Measurements from ENCODE around the gene SLC8B1.

The SLC8B1 gene

DNA sequence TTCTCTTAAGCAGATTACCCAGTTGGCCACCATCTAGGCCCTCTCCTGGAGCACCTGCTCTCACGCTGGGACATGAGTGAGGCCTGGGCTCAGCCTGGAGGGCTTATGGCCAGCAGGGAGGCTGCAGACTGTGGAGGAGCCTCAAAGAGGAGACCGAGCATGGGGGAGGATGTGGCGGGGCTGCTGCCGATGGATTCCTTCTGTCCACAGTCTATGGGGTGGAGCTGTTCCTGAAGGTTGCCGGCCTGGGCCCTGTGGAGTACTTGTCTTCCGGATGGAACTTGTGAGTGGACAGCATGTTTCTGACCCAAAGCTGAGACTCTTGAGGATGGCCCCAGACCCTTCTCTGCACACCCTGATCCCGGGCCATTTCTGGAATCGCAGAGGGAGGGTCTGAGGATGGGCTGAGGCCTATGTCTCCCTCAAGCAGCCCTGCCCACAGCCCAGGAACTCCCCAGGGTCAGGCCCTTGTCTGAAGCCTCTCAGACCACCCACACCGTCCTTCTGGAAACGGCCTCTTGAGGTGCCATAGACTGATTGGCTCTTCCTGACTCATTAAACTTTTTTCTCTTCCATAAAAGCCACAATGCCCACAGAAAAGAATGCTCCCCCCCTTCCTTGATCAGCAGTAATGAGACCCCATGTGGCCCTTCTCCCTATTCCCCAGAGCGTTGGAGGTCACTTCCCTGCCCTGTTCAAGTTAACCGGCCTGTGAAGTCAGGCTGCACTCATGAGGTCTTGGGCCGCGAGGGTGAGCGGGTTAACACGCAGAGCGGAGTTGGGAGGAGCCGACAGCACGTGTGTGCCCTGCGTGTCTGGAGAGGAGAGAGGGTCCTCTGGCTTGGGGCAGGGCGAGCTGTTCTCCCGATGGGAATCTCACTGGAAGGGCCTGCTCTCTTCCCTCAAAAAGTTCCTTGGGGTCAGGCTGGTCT lies 49.0 kb downstream of the SLC8B1 start:
- no peak for DNase-seq
- no peaks in the 10 kb centered on the region for H3K27me3 Mint-ChIP-seq
- H3K9me3 Mint-ChIP-seq = no peaks in the 10 kb centered on the region
- no peaks in the 10 kb centered on the region for H3K4me1 Mint-ChIP-seq (ENCODE audit: low read depth)
- peaks cover 67% of the 10 kb centered on the region for H3K36me3 Mint-ChIP-seq (ENCODE audit: low read depth)
- peak overlapping the region; percentile 24 for H3K27ac Mint-ChIP-seq
- no peak overlapping the region for H3K4me3 Mint-ChIP-seq

DNA sequence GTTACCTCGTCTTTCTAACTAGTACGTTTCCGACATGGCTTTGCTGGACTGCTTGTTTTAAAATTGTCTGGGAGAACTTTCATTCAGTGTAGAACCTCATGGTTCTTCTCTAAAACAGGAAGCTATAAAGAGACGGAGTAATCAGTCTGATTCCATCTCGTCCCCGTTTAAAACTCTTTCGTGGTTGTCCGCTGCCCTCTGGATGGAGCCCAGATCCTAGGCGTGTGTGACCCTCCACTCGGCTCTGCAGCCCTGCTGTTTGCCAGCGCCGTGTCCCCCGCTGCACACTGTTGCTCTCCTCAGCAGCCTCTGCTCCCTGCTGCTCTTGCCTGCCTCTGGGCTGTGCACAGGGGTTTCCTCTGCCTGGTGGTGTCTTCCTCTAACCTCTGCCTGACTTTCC lies 50.2 kb downstream of the SLC8B1 start:
- no peaks in the 10 kb centered on the region for H3K4me1 Mint-ChIP-seq (ENCODE audit: low read depth)
- H3K27ac Mint-ChIP-seq = no peak overlapping the region
- peaks cover 62% of the 10 kb centered on the region for H3K36me3 Mint-ChIP-seq (ENCODE audit: low read depth)
- no peaks in the 10 kb centered on the region for H3K27me3 Mint-ChIP-seq
- no peak overlapping the region for H3K4me3 Mint-ChIP-seq
- no peak for DNase-seq
- H3K9me3 Mint-ChIP-seq = no peaks in the 10 kb centered on the region

- H3K36me3 Mint-ChIP-seq (ENCODE audit: low read depth) = peaks cover 65% of the 10 kb centered on the region
- H3K4me3 Mint-ChIP-seq = no peak overlapping the region
- H3K27me3 Mint-ChIP-seq = no peaks in the 10 kb centered on the region
- H3K9me3 Mint-ChIP-seq = no peaks in the 10 kb centered on the region
- H3K27ac Mint-ChIP-seq = no peak overlapping the region
- H3K4me1 Mint-ChIP-seq (ENCODE audit: low read depth) = no peaks in the 10 kb centered on the region
- no peak for DNase-seq
Measured at GRCh38 chr12:113278633-113279032, 56.3 kb downstream of the SLC8B1 start.

- H3K4me3 Mint-ChIP-seq = no peak overlapping the region
- DNase-seq = no peak
Measured at GRCh38 chr12:113278141-113278540, 56.8 kb downstream of the SLC8B1 start.

GRCh38 chr12:113277511-113277910 lies 57.4 kb downstream of the SLC8B1 start:
- Mint-ChIP-seq H3K27ac (peak overlapping the region; percentile 35), H3K4me1 (ENCODE audit: low read depth) (peaks cover 2% of the 10 kb centered on the region), H3K27me3 (no peaks in the 10 kb centered on the region), H3K4me3 (no peak overlapping the region), H3K36me3 (ENCODE audit: low read depth) (peaks cover 73% of the 10 kb centered on the region), H3K9me3 (no peaks in the 10 kb centered on the region)
- no peak for DNase-seq

More at GRCh38 chr12:113278141-113278540, 56.8 kb downstream of the SLC8B1 start:
- Mint-ChIP-seq H3K4me1 (ENCODE audit: low read depth) (no peaks in the 10 kb centered on the region), H3K9me3 (no peaks in the 10 kb centered on the region), H3K27ac (no peak overlapping the region), H3K36me3 (ENCODE audit: low read depth) (peaks cover 70% of the 10 kb centered on the region), H3K27me3 (no peaks in the 10 kb centered on the region)

- Mint-ChIP-seq H3K4me3 (no peak overlapping the region), H3K36me3 (ENCODE audit: low read depth) (peaks cover 78% of the 10 kb centered on the region)
Measured at GRCh38 chr12:113276946-113277500, 57.9 kb downstream of the SLC8B1 start.

DNA sequence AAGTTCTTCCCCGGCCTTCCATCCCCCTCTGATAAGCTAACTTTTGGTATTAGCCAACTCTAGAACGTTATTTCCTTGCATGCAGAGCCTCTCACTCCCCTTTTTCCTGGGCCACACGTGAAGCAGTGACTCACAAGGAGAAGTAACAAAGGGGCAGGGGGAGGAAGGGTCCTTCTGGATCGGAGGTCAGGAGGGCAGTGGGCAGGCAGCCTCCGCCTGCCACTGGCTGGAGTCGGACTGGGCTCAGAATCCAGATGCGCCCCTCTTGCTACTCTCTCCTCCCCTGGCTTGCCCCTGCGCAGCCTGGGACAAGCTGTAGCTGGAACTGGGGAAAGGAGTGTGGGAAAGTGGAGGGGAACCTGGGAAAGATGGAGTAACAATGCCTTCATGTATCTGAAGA lies 58.6 kb downstream of the SLC8B1 start:
- DNase-seq = no peak
- Mint-ChIP-seq H3K27me3 (no peaks in the 10 kb centered on the region), H3K27ac (no peak overlapping the region), H3K4me3 (no peak overlapping the region), H3K36me3 (ENCODE audit: low read depth) (peaks cover 81% of the 10 kb centered on the region), H3K9me3 (no peaks in the 10 kb centered on the region), H3K4me1 (ENCODE audit: low read depth) (peaks cover 14% of the 10 kb centered on the region)

More at GRCh38 chr12:113276946-113277500, 57.9 kb downstream of the SLC8B1 start:
- no peak for DNase-seq
- H3K4me1 Mint-ChIP-seq (ENCODE audit: low read depth) = peaks cover 7% of the 10 kb centered on the region
- H3K27me3 Mint-ChIP-seq = no peaks in the 10 kb centered on the region
- no peak overlapping the region for H3K27ac Mint-ChIP-seq
- no peaks in the 10 kb centered on the region for H3K9me3 Mint-ChIP-seq

GRCh38 chr12:113274848-113275247 lies 60.1 kb downstream of the SLC8B1 start:
- Mint-ChIP-seq H3K27me3 (no peaks in the 10 kb centered on the region), H3K4me3 (no peak overlapping the region), H3K27ac (peak overlapping the region; percentile 2), H3K9me3 (no peaks in the 10 kb centered on the region), H3K36me3 (ENCODE audit: low read depth) (peaks cover 77% of the 10 kb centered on the region), H3K4me1 (ENCODE audit: low read depth) (peaks cover 15% of the 10 kb centered on the region)
- DNase-seq = no peak

DNA sequence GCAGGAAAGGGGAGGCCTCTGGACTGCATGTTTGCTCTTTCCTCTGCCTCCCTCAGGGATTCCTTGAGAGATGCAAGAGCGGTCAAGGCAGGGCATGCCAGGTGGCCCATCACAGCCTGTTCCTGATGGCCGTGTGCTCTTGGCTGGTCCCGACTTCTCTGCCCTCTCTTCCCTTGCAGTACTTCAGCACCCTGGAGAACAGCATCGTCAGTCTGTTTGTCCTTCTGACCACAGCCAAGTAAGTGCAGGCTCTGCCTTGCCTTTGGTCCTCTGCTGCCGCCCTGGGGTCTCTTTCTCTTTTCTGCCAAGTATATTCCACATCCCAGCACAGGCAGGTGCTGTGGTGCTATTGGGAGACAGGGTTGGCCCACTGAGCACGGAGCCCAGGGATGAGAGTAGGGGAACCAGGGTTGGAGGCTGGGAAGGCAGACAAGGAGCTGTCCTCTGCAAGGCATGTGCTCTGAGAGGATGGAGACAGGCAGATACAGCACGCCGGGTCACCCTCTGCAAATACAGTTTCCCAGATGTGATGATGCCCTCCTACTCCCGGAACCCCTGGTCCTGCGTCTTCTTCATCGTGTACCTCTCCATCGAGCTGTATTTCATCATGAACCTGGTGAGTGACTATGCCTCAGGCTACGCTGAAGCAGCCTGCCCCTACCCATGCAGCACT lies 61.7 kb downstream of the SLC8B1 start:
- Mint-ChIP-seq H3K27ac (no peak overlapping the region), H3K9me3 (no peaks in the 10 kb centered on the region), H3K27me3 (no peaks in the 10 kb centered on the region), H3K36me3 (ENCODE audit: low read depth) (peaks cover 82% of the 10 kb centered on the region), H3K4me3 (no peak overlapping the region), H3K4me1 (ENCODE audit: low read depth) (peaks cover 15% of the 10 kb centered on the region)
- no peak for DNase-seq

GRCh38 chr12:113271853-113272561 lies 62.9 kb downstream of the SLC8B1 start:
- Mint-ChIP-seq H3K27ac (peak overlapping the region; percentile 75), H3K4me3 (no peak overlapping the region), H3K27me3 (no peaks in the 10 kb centered on the region), H3K36me3 (ENCODE audit: low read depth) (peaks cover 81% of the 10 kb centered on the region), H3K9me3 (no peaks in the 10 kb centered on the region), H3K4me1 (ENCODE audit: low read depth) (peaks cover 15% of the 10 kb centered on the region)
- no peak for DNase-seq

DNA sequence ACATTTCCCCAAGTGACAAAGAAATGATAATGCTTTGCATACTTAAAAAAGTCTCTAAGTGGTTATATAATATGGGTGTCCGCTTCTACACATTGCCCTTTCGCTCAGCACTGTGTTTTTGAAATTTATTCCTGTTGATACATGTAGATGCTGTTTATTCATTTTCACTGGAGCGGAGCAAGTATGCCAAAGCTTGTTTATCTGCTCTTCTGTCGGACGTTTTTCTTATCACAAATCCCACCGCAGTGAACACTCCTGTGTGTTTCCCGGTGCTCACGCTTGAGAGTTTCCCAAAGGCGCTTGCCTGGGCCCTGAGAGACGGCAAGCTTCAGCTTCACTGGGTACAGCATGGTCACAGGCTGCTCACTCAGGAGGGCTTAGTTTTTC lies 63.5 kb downstream of the SLC8B1 start:
- DNase-seq = no peak
- no peaks in the 10 kb centered on the region for H3K27me3 Mint-ChIP-seq
- H3K36me3 Mint-ChIP-seq (ENCODE audit: low read depth) = peaks cover 79% of the 10 kb centered on the region
- no peaks in the 10 kb centered on the region for H3K9me3 Mint-ChIP-seq
- no peak overlapping the region for H3K27ac Mint-ChIP-seq
- no peak overlapping the region for H3K4me3 Mint-ChIP-seq
- peaks cover 15% of the 10 kb centered on the region for H3K4me1 Mint-ChIP-seq (ENCODE audit: low read depth)

GRCh38 chr12:113270709-113271009 lies 64.2 kb downstream of the SLC8B1 start:
- Mint-ChIP-seq H3K4me1 (ENCODE audit: low read depth) (peaks cover 15% of the 10 kb centered on the region), H3K36me3 (ENCODE audit: low read depth) (peaks cover 81% of the 10 kb centered on the region), H3K4me3 (no peak overlapping the region), H3K27me3 (no peaks in the 10 kb centered on the region), H3K27ac (no peak overlapping the region), H3K9me3 (no peaks in the 10 kb centered on the region)
- no peak for DNase-seq

DNA sequence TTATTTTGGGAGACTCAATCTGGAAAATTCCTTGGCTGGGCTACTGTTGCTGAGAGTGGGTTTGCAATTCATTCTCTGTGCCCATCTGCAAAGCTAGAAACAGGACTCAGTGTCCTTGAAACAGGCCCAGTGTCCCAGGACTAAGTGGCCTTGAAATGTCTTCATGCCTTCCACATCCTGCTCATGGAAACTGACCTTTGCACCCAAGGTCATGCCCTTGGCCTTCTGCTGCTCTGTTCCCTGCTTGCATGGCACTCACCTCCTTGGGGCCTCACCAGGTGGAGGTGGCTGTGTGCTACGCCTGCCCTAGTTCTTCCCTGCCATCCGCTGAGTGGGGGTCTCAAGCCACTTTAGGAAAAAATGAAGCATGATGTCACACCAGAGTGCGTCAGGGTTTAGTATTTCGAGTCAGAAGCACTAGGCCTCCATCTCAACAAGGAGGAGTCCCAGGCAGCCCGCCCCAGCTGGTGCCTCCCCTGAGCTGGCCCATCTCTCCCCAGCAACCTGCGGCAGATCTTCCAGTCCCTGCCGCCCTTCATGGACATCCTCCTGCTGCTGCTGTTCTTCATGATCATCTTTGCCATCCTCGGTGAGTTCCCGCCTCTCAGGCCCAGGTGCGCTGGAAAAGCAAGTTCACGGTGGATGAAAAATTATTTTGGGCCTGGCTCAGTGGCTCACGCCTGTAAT lies 65.5 kb downstream of the SLC8B1 start:
- Mint-ChIP-seq H3K27me3 (no peaks in the 10 kb centered on the region), H3K4me3 (no peak overlapping the region), H3K4me1 (ENCODE audit: low read depth) (peaks cover 17% of the 10 kb centered on the region), H3K36me3 (ENCODE audit: low read depth) (peaks cover 81% of the 10 kb centered on the region), H3K27ac (no peak overlapping the region), H3K9me3 (no peaks in the 10 kb centered on the region)
- DNase-seq = no peak

GRCh38 chr12:113268621-113269020 lies 66.3 kb downstream of the SLC8B1 start:
- peaks cover 83% of the 10 kb centered on the region for H3K36me3 Mint-ChIP-seq (ENCODE audit: low read depth)
- H3K27ac Mint-ChIP-seq = no peak overlapping the region

More at GRCh38 chr12:113268621-113269020, 66.3 kb downstream of the SLC8B1 start:
- peaks cover 25% of the 10 kb centered on the region for H3K4me1 Mint-ChIP-seq (ENCODE audit: low read depth)
- H3K4me3 Mint-ChIP-seq = no peak overlapping the region
- no peak for DNase-seq
- H3K9me3 Mint-ChIP-seq = no peaks in the 10 kb centered on the region
- H3K27me3 Mint-ChIP-seq = no peaks in the 10 kb centered on the region

Data from activated T-cell treated with anti-CD3 and anti-CD28 coated beads, Interleukin-2, amount 50 U/mL, for 24 hours (primary cell).